NOMO-1 (cell line): ENCODE data around the gene ARHGAP15.

Experiments
- DNase-seq, 2 experiments: peaks; one replicate each; lab custom pipeline; 2025; ENCODE audit not compliant: unreplicated experiment in 2 of 2; lab: John Stamatoyannopoulos, UW

The ARHGAP15 gene

DNA sequence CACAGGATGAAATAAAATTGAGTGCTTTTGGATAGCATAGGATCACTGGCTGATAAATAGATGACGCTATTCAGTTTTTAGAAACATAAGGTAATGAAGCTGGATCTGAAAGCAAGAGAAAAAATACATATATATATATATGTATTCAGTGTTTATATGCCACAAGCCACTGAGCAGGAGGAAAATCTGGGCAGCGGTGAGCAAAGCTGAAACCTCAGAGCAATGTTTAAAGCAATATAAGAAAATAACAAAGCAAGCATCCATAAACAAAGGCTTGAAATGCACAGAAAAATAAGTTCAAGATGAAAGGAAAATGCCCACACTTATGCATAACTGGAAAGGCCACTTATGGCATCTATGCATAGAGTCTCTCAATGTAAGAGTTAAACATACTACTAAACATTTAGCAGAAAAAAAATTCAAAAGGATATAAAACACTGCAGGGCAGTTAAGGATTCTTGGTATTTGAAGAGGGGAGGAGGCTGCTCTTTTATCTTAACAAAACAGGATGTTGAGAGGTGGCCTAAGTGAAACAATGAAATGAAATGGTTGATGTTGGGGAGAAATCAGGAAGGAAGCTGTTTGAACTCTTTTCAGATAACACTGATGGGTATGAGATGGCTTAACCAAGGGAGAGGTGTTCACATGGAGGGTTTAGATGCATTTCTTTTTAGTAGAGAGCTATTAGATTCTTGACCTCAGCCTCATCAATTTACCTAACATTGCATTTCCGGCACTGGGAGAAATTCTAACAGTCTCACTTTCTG is 129.1 kb downstream of the ARHGAP15 start:
- DNase-seq = no peak

DNA sequence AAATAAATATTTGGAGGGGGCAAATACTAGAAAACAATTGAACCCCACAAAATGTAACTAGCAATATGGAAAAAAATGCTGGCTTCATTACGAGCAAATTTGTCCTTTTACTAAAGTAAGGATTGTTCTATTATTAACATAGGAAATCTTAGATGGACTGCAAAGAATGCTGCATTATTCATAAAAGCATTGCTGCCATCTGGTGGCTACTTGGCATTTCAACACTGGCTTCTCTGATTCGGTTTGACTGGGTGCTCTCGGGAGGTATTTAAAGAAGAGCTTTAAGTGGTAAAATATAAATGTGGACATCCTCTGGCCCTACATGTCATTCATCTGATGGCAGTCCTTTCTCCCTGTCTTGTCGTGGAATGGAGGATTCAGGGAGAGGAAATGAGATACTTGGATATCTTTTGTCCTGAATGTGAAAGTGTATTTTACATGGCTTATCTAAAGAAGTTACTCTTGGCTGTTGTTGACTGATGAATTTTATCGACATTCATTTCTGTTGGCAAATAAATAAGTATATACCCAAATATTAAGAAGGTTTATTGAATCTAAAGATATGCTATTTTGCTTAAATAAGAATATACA is 130.2 kb downstream of the ARHGAP15 start:
- peak; percentile 8 to 57 for DNase-seq

DNA sequence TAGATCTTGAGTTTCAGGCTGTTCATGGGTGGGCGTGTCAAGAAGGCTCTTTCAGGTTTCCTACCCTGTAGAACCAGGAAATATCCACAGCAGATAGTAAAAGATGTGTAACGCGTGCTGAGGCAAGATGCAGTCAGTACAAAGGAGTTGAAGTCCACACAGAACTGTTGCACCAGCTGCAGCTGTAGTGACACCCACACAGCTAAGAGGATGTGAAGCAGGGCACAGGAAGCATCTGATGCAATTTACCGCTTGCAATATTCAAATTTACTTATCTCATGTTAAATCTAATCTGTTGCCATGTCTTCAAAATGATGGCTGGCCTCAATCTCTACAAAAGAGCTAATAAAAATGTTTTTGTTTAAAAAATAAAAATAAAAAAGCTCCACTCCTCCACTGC is 132.8 kb downstream of the ARHGAP15 start:
- peak; percentile 9 to 62 for DNase-seq

DNA sequence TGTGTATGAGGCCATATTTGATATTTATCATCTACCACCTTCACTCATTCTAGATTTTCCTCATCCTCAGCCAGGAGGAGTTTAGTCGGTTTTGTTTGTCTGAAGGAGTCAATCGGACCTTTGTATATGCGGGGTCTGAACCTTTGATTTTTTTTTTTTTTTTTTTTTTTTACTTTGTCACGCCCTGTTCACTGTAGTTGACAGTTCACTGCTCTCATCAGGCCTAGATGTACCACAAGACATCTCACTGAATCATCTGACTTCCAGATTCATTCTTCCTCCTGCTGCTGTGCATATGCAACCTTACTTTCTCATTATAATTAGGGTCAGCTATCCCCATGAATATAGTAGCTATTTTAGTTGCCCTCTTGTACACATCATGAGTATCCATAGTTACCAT is 133.2 kb downstream of the ARHGAP15 start:
- no peak for DNase-seq

DNA sequence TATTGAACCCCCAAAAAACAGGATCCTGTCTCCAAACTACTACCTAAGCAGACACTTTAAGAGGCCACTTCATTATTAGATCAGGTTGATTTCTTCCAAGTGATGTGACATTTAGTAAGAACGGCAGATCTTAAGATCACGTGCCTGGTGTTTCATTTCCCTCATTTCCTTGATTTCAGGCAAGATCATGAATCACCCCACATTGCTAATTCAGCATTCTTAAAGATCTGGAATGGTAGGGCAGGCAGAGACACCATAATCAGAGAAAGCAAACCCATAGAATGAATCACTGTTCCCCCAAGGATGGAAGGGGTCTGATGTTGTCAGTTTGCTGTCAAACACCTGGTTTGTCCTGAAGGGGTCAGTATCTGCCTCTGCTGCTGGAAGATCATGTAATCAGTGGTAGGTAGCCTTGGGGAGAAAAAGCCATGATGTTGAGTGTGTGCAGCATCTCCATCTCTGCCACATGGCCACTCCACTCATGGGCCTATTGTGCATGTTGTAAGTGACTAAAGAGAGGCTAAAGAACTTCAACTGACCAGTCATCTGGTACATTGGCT is 133.9 kb downstream of the ARHGAP15 start:
- no peak for DNase-seq

DNA sequence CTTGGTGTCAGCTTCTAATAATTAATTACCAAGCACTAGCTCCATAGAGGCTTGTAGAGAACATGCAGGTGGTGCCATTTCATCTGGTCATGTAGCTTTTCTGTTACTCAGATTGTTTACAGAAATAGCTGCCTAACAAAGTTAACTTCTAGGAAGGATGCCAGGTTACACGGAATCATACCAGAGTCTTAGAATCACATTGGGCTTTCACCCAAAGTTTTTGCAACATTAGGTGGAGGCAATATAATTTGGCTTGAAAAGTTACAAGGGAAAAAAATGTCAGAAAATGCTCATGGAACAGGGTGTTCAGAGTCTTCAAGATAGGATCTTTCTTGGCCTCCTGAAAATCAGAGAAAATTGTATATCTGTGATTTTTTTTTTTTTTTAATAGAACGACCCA is 135.6 kb downstream of the ARHGAP15 start:
- DNase-seq = no peak

DNA sequence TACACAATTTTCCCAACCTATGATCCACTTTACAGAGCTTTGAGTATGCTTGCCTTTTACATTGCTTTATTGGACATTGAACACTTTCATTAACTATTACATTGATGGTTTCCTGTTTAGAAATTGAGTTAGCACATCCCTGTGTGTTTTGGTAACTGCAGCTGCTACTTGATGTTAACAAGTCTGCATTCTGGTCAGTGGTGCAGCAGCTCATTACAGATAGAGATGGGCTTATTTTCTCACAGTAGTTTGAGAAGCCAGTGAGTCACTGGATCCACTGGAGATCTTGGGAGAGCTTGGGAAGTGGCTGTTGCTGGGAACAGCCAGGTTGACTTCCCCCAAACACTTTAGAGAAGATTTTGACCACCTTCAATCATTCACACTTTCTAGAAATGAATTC is 150.5 kb downstream of the ARHGAP15 start:
- no peak for DNase-seq

DNA sequence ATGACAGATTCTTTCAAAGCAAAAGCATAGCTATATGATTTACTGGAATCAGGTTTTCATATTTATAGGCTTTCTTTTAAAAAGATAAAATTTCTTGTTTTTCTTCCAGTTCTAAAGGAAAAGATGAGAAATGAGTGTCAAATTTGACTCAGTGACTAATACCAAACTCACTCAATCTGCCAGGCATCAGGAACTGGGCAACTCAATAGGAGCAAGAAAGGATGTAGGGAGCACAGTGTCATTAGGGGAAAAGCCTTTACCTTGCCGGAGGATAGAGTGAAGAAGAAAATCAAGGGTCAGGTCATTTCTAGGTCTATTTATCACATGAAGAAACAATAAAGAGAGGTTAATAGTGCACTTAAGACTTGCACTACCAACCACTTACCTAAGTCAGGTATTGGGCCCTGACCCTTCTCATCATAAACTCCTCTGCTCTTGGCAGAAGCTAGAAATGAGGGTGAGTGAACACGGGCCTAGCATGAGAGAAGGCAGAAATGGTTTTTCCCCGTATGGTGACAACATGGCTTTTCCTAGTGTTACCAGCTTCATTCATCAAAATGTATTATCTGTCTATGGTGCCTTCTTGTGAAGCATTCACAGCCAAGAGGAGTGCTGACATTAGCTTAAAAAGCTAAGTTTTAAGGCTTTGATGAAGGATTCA is 151.0 kb downstream of the ARHGAP15 start:
- DNase-seq = no peak

DNA sequence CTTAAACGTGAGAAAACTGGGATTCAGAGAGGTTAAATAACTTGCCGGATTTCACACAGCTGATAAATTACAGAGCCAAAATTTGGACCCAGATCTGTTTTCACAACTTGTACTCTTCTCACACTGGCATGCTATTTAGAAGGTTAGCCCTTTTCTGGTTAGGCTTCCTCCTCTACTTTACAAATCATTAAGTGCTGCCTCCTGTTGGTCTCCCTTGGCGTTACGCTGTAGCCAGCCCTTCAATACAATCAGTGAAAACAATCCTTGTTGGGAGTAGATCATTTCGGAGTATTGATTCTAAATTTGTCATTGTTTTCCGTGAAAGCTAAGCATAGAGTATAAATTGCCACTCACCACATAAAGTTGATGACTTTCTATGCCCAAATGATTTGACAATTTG is 153.5 kb downstream of the ARHGAP15 start:
- DNase-seq = no peak

DNA sequence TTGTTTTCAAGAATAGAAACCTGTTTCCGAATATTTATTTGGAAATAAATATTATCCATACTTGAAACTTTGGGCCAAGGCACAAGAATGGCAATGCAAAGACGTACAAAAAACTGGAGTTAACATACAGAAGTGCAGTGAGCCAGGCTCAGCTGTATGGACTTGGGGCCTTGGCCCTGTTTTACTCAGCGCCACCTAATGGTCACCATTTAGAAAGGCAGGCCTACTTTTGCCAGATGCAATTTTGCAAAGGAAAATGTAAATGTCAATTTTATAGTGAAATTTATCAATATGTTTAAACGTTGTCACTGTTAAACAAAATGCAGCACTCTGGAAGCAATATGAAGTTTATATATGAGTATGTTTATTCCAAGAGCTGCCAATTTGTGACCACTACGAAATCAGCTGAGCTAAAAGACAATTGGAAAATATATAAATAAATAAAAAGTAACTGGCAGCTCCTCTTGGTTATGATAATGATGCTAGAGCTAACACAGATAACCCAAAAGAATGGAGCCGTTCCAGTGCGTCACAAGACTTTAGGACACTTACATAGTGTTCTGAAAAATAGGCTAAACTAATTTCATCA is 155.0 kb downstream of the ARHGAP15 start:
- DNase-seq = peak; percentile 25 to 47

DNA sequence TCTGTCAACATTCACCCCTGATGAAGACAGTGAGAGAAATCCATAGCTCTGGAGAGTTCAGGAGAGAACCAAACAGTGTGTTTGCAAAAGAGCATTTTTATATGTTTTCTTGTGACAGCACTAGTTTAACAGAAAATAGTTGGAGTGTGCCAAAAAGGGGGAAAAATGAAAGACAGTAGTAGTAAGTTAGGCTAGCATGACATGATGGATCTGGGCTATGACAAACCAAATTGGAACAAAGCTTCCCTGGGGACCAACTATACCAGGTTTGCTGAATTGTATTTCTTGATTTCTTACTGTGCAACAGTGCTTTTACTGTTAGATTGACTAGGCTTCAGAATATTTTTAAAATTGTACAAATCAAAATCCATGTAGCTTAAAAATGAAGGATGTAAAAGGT is 159.8 kb downstream of the ARHGAP15 start:
- no peak for DNase-seq

DNA sequence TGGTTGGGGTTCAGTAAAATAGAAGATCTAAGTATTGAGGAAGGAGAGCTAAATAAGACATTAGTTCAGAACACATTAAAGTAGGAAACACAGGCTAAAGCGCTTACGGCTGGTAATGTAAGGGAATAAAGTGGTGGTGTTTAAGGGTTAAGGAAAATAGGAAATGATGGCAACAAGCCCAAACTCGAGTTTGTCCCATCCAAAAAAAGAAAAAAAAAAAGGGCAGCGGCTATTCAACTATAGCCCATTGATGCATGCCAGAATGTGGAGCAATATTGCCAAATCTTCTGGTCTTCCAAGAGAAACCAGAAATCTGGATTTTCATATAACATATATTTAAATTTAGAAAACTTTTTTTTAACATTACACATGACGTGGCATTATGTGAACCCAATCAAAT is 161.0 kb downstream of the ARHGAP15 start:
- DNase-seq = no peak

DNA sequence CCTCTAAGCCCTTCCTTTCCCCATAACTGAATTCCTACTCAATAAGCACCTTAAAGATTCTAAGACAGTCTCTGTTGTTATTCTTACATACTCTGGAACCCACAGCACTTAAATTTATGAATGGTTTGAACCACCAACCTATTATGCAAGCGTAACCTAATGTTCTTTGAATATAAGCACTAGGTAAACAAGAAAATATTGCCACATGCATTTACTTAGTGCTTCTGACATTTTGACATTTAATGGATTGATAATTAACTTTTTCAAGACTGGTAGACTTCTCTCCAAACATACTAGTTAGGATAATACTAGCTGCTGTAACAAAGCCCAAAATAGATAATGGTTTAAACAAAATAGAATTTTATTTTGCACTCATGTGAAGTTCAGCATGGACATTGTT is 164.8 kb downstream of the ARHGAP15 start:
- DNase-seq = no peak

DNA sequence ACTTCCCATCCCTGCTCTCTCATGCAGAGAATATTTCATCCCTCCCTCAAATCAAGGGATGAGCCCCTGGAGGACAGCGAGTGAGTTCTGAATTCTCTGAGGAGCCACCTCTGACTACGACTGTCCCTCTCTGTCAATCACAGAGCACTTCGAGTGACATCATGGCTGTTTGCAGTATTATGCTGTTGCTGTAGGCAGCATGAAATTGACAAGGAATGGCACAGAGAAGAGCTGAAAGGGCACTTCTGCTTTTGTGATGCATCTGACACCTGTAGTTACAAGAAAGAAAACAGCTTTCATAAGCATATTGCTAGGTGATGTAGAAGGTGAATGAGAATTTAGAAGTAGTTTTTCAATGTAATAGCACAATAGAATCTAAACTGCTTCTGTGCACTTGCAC is 166.9 kb downstream of the ARHGAP15 start:
- no peak for DNase-seq

DNA sequence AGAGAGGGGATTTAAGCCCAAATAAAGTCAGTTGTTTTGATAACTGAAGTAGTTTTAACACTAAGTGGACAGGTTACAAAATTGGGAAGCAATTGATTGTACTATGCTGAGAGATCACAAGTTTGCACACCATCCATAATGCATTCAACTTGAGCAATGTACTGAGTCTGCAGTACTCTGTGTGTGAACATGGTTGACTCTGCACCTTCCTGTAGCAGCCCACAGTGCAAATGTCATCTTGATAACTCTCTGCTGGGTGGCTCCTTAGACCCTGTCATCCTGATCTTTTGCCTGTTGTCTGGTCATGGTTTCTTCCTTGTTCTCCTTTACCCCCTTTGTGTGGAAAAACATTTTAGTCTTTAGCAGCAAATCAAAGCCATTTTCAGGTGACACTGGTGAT is 168.0 kb downstream of the ARHGAP15 start:
- no peak for DNase-seq

DNA sequence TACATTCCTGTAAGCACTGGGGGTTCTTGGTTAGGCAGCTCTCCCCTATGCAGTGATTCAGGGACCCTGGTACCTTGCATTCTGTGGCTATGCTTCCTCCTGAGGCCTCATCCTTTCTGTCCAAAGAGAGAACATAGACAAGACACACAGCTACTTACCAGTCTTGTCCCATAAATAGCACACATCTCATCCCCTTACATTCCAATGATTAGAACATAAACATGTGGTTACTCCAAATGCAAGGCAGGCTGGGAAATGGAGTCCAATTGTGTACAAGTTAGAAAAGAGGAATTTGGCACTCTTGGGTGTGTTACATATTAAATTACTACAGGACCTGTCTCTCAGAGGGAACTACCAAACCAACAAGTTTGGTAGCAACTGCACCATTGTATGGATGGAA is 171.3 kb downstream of the ARHGAP15 start:
- no peak for DNase-seq

DNA sequence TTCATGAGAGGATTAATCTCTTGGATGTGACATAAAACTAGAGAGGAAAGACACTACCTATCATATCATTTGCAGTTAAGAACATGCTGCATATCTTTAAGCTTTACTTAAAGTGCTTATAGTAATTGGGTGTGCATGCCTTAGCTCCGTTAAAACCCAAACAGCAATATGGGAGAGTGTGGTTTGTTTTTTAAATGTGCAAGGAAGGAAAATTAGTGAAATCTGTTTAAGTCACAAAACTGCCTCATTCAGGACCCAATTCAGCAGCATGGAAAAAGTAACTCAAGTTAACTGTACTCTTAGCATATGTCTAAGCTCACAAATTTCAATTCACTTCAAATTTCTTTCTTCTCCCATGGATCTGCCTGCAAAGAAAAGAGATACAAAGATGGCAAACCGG is 182.2 kb downstream of the ARHGAP15 start:
- DNase-seq = no peak

DNA sequence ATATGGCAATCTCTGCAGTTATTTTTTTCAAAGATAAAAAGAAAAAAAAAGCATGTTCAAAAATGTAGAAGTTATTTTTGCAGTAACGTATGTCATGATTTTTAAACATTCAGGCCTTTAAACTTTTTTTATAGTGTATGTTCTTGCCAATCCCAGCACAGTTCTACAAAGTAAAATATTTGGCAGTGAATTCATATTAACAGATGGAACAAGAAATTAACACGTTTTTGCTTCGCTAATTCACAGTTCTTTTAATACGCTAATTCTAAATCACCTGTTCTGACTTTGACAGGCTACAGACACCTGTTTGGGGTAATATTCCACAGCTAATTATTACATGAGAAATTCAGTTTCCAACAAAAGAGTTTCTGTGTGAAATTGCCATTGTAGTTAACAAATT is 183.2 kb downstream of the ARHGAP15 start:
- DNase-seq = no peak

DNA sequence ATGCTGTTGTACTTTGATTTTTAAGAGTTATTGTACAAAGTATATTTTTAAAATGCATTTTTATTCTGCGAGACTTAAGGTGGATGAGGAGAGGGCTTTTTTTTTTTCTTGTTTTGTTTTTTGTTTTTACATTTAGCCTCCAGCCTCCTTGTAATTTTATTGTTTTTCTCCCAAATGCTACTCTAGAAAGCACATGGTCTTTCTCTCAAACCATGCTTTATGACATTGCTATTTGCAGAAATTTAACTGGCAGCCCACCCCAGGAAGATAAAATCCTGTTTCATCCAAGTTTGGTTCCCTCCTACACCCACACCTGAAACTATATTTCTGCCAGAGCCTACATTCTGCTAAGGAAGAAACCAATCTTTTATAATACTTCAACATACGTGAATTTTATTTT is 184.6 kb downstream of the ARHGAP15 start:
- DNase-seq = no peak

DNA sequence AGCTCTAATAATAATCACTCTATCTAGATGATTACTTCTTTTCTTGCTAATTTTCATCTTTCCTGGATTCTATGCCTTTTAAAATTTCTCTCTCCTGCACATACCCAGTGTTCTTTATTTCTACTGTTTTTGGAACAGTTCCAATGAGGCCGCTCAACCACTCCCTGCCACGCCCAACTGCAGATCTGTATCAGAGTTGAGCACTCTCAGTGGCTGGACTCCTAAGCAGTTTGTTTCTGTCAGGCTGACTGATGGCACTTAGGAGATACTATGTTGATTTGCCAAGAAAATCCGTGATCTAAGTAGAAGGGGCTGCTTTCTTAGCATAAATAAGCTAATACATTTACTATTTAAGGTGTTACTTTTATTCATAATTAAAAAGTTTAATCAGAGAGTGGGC is 192.8 kb downstream of the ARHGAP15 start:
- no peak for DNase-seq

DNA sequence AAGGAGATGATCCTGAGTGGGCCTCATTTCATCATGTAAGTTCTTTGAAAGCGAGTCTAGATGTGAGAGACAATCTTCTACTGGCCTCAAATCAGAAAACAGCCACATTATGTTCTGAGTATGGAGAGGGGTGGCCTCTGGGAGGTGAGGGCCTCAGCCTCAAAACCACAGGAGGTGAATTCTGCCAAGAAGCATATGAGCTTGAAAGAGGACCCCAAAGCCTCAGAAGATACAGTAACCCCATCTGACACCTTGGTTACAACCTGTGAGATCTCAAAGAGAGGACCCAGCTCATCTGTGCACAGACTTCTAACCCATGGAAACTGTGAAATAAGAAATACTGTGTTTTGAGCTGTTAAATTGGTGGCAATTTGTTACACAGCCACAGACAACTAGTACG is 200.1 kb downstream of the ARHGAP15 start:
- DNase-seq = no peak
